Measurements from ENCODE around the gene PAN2.
A peak's percentile ranks its signal among the peaks of the same experiment; 100 is the strongest.
"Not testable (repeated sequence)": the region's sequence is repeated elsewhere in the genome, so short reads cannot be mapped to it uniquely, and the experiment has no call there.

Gene PAN2

DNA sequence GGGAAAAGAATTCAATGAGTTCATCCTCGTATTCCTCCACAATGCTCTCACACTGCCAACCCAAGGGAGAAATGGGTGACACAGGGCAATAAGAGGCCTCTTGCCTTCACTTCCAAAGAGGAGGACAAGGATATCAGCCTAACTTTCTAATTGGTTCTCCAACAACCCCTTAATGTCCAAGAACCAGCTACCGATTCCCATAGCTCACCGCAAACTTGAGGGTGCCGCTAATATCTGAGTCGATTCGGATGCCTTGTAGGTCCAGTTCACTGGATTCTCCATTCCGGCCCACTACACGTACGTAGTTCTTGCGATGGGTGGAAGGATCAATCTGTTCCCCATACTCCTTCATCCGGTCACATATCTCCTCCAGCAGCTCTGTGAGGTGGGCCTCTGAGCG lies 22.8 kb downstream of the PAN2 start:
- no peak for DNase-seq (ENCODE audit: low read depth in 2 of 2)

- DNase-seq (ENCODE audit: low read depth in 2 of 2) = no peak
These were observed 25.1 kb downstream of the PAN2 start for GRCh38 chr12:56308714-56309113.

- no peak for DNase-seq (ENCODE audit: low read depth in 2 of 2)
These were observed 26.4 kb downstream of the PAN2 start for GRCh38 chr12:56307221-56307965.

DNA sequence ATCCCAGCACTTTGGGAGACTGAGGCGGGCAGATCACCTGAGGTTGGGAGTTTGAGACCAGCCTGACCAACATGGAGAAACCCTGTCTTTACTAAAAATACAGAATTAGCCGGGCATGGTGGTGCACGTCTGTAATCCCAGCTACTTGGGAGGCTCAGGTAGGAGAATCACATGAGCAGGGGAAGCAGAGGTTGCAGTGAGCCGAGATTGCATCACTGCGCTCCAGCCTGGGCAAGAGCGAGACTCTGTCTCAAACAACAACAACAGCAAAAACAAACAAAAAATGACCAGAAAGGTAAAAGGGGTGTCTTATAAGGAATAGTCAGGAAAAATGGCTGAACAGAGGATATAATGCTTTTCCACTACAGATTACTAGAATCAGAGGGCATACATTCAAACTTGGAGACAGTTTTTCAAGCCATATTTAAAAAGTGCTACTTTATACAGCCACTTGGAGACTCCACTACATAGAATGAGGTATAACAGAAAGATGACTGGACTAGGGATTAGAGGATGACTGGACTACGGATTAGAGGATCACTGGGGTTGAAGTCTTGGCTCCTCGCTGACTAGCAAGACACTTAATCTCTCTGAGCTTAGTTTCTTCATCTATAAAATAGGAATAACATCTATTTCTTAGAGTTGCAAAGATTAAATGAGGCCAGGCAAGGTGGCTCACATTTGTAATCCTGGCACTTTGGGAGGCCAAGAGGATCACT lies 28.8 kb downstream of the PAN2 start:
- no peak for DNase-seq (ENCODE audit: low read depth in 2 of 2)

DNA sequence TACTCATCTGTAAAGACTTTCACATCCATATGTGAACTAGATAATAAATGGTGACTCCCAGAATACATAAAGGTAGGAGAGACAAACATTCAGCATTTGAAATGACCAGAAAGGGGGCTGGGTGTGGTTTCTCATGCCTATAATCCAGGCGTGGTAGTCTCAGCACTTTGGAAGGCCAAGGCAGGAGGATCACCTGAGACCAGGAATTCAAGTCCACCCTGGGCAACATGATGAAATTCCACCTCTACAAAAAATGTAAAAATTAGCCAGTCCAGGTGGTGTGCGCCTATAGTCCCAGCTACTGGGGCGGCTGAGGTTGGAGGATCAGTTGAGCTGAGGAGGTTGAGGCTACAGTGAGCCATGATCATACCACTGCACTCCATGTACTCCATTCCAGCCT lies 29.5 kb downstream of the PAN2 start:
- no peak for DNase-seq (ENCODE audit: low read depth in 2 of 2)

DNA sequence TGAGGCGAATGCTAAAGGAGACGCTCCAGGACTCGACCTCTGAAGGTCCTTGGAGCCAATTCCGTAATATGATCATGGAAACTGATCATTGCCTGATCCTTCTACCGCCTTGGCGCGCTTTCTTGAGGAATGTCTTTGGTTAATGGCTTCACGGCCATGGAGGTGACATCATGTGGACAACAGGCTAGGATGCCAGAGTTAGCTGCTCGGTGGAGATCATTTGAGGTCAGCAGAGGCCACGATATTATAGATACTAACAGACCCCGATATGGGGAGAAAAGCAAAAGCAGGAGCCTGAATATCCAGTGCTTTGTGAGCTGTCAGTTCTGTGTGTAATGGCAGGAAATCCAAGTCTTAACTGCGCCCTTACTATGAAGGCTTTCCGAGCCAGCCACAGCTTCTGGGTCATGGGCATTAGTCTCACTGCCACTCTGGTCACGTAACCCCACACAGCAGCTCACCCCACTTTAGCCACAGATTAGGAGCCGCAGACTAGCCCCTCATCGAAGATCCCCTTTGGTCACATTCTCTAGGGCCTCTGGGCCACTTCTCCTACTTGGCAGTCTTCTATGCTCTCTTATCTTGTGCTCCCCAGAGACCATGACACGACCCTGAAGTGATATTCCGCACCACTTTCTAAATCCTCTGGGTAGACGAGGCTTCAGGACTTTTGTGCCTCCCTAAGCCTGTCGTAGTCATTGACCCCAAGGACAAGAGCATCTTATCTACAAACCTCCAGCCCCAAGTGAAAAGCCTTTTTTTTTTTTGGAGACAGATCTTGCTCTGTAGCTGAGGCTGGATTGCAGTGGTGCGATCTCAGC lies 32.9 kb downstream of the PAN2 start:
- no peak for DNase-seq (ENCODE audit: low read depth in 2 of 2)

GRCh38 chr12:56299853-56300643 lies 33.8 kb downstream of the PAN2 start, which contains the start of gene CS:
Gene CS (minus strand): TSS chr12:56300330. CDS start chr12:56300201, 129 bp downstream.
- DNase-seq (ENCODE audit: low read depth in 2 of 2) = peak; percentile 97 to 98

- no peak for DNase-seq (ENCODE audit: low read depth in 2 of 2)
These were observed 34.4 kb downstream of the PAN2 start for GRCh38 chr12:56299308-56299852.

GRCh38 chr12:56298828-56299227 lies 35.0 kb downstream of the PAN2 start:
- DNase-seq (ENCODE audit: low read depth in 2 of 2) = no peak

DNA sequence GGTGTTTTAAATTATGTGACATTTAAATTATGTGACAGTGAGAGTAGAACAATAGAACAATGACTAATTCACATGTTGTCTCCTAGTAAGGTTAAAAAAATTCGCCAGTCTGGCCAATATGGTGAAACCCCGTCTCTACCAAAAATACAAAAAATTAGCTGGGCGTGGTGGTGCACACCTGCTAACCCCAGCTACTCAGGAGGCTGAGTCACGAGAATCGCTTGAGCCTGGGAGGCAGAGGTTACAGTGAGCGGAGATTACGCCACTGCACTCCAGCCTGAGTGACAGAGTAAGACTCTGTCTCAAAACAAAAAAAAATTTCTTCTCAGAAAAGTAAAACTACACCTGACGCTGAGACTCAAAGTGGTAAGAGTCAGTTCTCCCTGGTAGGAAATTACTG lies 36.4 kb downstream of the PAN2 start:
- DNase-seq (ENCODE audit: low read depth in 2 of 2) = no peak

DNA sequence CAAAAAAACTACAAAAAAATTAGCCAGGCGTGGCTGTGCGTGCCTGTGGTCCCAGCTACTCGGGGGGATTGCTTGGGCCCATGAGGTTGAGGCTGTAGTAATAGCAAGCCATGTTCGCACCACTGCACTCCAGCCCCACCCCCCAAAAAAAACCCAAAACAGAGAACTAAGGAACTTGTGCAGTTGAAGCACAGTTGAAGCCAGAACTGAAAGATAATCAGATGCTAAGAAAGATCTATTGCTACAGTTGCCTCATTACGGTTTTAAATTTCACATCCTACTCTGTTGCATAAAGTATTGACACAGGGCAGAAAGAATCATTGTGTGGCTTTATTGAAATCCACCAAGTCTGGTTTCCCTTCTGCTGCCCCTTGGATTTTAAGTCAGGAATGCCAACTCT lies 37.5 kb downstream of the PAN2 start:
- no peak for DNase-seq (ENCODE audit: low read depth in 2 of 2)

- DNase-seq (ENCODE audit: low read depth in 2 of 2) = no peak
These were observed 40.0 kb downstream of the PAN2 start for GRCh38 chr12:56293795-56294194.

- DNase-seq (ENCODE audit: low read depth in 2 of 2) = no peak
These were observed 45.0 kb downstream of the PAN2 start for GRCh38 chr12:56288705-56289387.

- DNase-seq (ENCODE audit: low read depth in 2 of 2) = no peak
These were observed 47.6 kb downstream of the PAN2 start for GRCh38 chr12:56286044-56286830.

DNA sequence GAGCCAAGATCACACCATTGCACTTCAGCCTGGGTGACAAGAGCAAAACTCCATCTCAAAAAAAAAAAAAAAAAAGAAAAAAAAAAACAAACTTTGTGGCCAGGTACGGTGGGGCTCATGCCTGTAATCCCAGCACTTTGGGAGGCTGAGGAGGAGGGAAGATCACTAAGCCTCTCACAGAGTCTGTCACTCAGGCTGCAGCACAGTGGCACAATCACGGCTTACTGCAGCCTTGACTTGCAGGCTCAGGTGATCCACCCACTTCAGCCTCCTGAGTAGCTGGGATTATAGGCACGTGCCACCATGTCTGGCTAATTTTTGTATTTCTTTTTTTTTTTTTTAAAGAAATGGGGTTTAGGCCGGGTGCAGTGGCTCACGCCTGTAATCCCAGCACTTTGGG lies 49.5 kb downstream of the PAN2 start:
- not testable (repeated sequence) for DNase-seq (ENCODE audit: low read depth in 2 of 2)

- DNase-seq (ENCODE audit: low read depth in 2 of 2) = no peak
These were observed 51.2 kb downstream of the PAN2 start for GRCh38 chr12:56282579-56282978.

- DNase-seq (ENCODE audit: low read depth in 2 of 2) = no peak
These were observed 51.8 kb downstream of the PAN2 start for GRCh38 chr12:56282030-56282429.

GRCh38 chr12:56280849-56281248 lies 53.0 kb downstream of the PAN2 start:
- no peak for DNase-seq (ENCODE audit: low read depth in 2 of 2)

DNA sequence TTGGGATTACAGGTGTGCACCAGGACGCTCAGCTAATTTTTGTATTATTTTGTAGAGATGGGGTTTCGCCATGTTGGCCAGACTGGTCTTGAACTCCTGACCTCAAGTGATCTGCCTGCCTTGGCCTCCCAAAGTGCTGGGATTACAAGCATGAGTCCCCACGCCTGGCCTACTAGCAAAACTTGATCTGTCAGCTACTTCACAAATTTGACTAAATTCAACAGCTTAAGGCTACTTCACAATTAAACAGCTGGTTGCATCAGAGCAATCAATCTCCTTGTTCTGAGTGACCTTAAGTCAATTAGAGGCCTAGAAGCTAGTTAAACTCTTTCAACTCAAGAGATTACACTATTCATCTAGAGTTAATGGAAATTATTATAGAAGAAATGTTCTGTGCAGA lies 54.9 kb downstream of the PAN2 start:
- DNase-seq (ENCODE audit: low read depth in 2 of 2) = no peak

GRCh38 chr12:56274299-56274698 lies 59.5 kb downstream of the PAN2 start:
- no peak for DNase-seq (ENCODE audit: low read depth in 2 of 2)

Measured in stimulated activated CD8-positive, alpha-beta memory T cell treated with anti-CD3 and anti-CD28 coated beads, Interleukin-7, amount 100 ng/mL, for 4 hours (primary cell).